T-cell (primary cell): Measurements from ENCODE around the gene TDP2. TPM values are rescaled to one million over a fixed set of nuclear protein-coding genes. Genes with fewer than 3 reads are reported as not detected.

ENCODE experiments used
- ATAC-seq, 4 experiments: fragments of 200-7000 bp in 3 of 4; fragments of 150-1000 bp in 1 of 4; cut with Tn5 transposase; replicated peaks in 1 of 4; 1 replicate in 3 of 4; 2 replicates in 1 of 4; pipeline ENCODE4 v1.10.0; 2021; ENCODE audit warnings: moderate library complexity in 3 of 4, mild to moderate bottlenecking in 2 of 4, moderate number of reproducible peaks in 1 of 4
- CTCF ChIA-PET, 2 donors: fragments of 300-600 bp; sonication (Branson Sonifier 250); formaldehyde crosslinking; loops; one replicate each; lab custom pipeline; 2022; ENCODE audit warnings: antibody characterized with exemption in 2 of 2; lab: Charles Lee
- POLR2A ChIA-PET, 2 donors: fragments of 300-600 bp; sonication (Branson Sonifier 250); formaldehyde crosslinking; loops; one replicate each; lab custom pipeline; 2022; ENCODE audit warnings: antibody characterized with exemption in 2 of 2; lab: Charles Lee
- DNase-seq, 35 experiments: peaks; one replicate each; pipeline versions ENCODE4 v3.0.0 to v3.0.0-alpha.2; 2013 to 2023
- H3K27ac ChIP-seq: one replicate; pipeline ENCODE4 v1.5.1; 2013; ENCODE audit warnings: low read length
- H3K27me3 ChIP-seq, 2 experiments: replicated peaks in 1 of 2; 1 replicate in 1 of 2; 2 replicates in 1 of 2; pipeline versions ENCODE4 v1.6.1 to v1.7.0; 2013; ENCODE audit warnings: low read length in 1 of 2, mixed read lengths in 1 of 2; ENCODE audit not compliant: control insufficient read depth in 2 of 2, insufficient read depth in 2 of 2; ENCODE audit errors: extremely low read depth in 1 of 2
- H3K36me3 ChIP-seq, 2 donors: 1 replicate in 1 of 2; 2 replicates in 1 of 2; pipeline versions ENCODE4 v1.6.1 to v1.7.0; 2013; ENCODE audit warnings: low read length in 1 of 2; ENCODE audit not compliant: control insufficient read depth in 2 of 2, insufficient read depth in 1 of 2; ENCODE audit errors: extremely low read depth in 1 of 2
- H3K4me1 ChIP-seq, 2 experiments: 1 replicate in 1 of 2; 2 replicates in 1 of 2; pipeline versions ENCODE4 v1.6.1 to v1.7.0; 2013; ENCODE audit warnings: low read length in 2 of 2, mixed read lengths in 1 of 2; ENCODE audit not compliant: insufficient read depth in 2 of 2, control insufficient read depth in 1 of 2; ENCODE audit errors: extremely low read depth in 1 of 2
- H3K4me3 ChIP-seq, 2 donors: 1 replicate in 1 of 2; 2 replicates in 1 of 2; pipeline versions ENCODE4 v1.5.1 to v1.7.0; 2013; ENCODE audit warnings: mild to moderate bottlenecking in 2 of 2, low read length in 1 of 2, moderate library complexity in 1 of 2; ENCODE audit not compliant: control insufficient read depth in 1 of 2; ENCODE audit errors: extremely low read depth in 1 of 2
- H3K9me3 ChIP-seq: 2 replicates; pipeline ENCODE4 v1.7.0; 2013
- H3K27ac Mint-ChIP-seq, 2 donors: one replicate each; pipeline ENCODE4 v1.8.0; 2020 to 2021; ENCODE audit warnings: mild to moderate bottlenecking in 2 of 2, mixed read lengths in 2 of 2
- H3K27me3 Mint-ChIP-seq, 2 donors: one replicate each; pipeline ENCODE4 v1.8.0; 2021 to 2022; ENCODE audit warnings: mixed read lengths in 2 of 2
- H3K36me3 Mint-ChIP-seq: one replicate; pipeline ENCODE4 v1.8.0; 2021; ENCODE audit warnings: mixed read lengths
- H3K4me1 Mint-ChIP-seq, 3 donors: one replicate each; pipeline ENCODE4 v1.8.0; 2020 to 2022; ENCODE audit warnings: mixed read lengths in 3 of 3, mild to moderate bottlenecking in 1 of 3
- H3K4me3 Mint-ChIP-seq, 3 donors: one replicate each; pipeline ENCODE4 v1.8.0; 2020 to 2022; ENCODE audit warnings: mild to moderate bottlenecking in 3 of 3, mixed read lengths in 3 of 3, moderate library complexity in 3 of 3
- H3K9me3 Mint-ChIP-seq, 3 donors: one replicate each; pipeline ENCODE4 v1.8.0; 2020 to 2022; ENCODE audit warnings: mixed read lengths in 3 of 3
- WGBS: methylation state at CpG from one replicate; pipeline ENCODE4 v1.1.5; 2013; ENCODE audit warnings: missing lambda C conversion rate; ENCODE audit not compliant: insufficient coverage; 5-methylcytosine and 5-hydroxymethylcytosine counted together
- total RNA-seq, 35 experiments: library from RNA in 6 of 35; stranded (reverse) in 6 of 35; fragments of 120-200 nt in 1 of 35; gene quantifications; one replicate each; pipeline versions ENCODE4 v1.2.1 to v1.2.4 and lab custom pipeline; 2013 to 2026

The TDP2 gene
- total RNA-seq, 5 donors from 2014 or later (not counting 1 experiment from before 2014, with no cell fraction given): 45.7 to 56.5 (median 50.8) TPM

GRCh38 chr6:24606200-24606930, 60.3 kb downstream of the TDP2 start:
- ChIA-PET CTCF (interaction anchor here in 1 of 2 donors (0.7 kb wide), 1 partner anchor 520 kb away, joined by 3 read pairs; no protein-coding TSS in a partner anchor), POLR2A (no interaction called here)
- no peaks in the 10 kb centered on the region for H3K4me1 ChIP-seq
- no peak overlapping the region for H3K4me3 Mint-ChIP-seq
- H3K27me3 Mint-ChIP-seq: no peaks in the 10 kb centered on the region
- no peak overlapping the region for H3K27ac Mint-ChIP-seq
- ATAC-seq: no peak
- no peaks in the 10 kb centered on the region for H3K4me1 Mint-ChIP-seq
- WGBS: 95% methylated on average over 4 of the region's 6 CpGs
- H3K4me3 ChIP-seq: no peak overlapping the region
- no peaks in the 10 kb centered on the region for H3K9me3 Mint-ChIP-seq
- no peak overlapping the region for H3K27ac ChIP-seq
- DNase-seq: no peak
- H3K36me3 ChIP-seq: no peaks in the 10 kb centered on the region
- no peaks in the 10 kb centered on the region for H3K9me3 ChIP-seq
- H3K36me3 Mint-ChIP-seq: no peaks in the 10 kb centered on the region
- H3K27me3 ChIP-seq: no peaks in the 10 kb centered on the region

- H3K4me3 ChIP-seq: no peak overlapping the region
- no peak for ATAC-seq
- H3K4me1 ChIP-seq: no peaks in the 10 kb centered on the region
- no peaks in the 10 kb centered on the region for H3K4me1 Mint-ChIP-seq
- H3K27me3 ChIP-seq: peaks cover 0 to 10% of the 10 kb centered on the region in 2 experiments
- H3K27me3 Mint-ChIP-seq: no peaks in the 10 kb centered on the region
- DNase-seq: no peak
- no peaks in the 10 kb centered on the region for H3K36me3 Mint-ChIP-seq
- H3K27ac Mint-ChIP-seq: no peak overlapping the region
- H3K27ac ChIP-seq: no peak overlapping the region
- ChIA-PET CTCF (no interaction called here), POLR2A (no interaction called here)
- no CpG with 5 or more reads among the region's 2 CpGs for WGBS
- no peaks in the 10 kb centered on the region for H3K9me3 ChIP-seq
- no peak overlapping the region for H3K4me3 Mint-ChIP-seq
- no peaks in the 10 kb centered on the region for H3K9me3 Mint-ChIP-seq
- no peaks in the 10 kb centered on the region for H3K36me3 ChIP-seq
These were observed 63.5 kb downstream of the TDP2 start for GRCh38 chr6:24603241-24603640.

- peaks cover 0 to 1% of the 10 kb centered on the region in 2 donors for H3K27me3 Mint-ChIP-seq
- ATAC-seq: no peak
- H3K4me3 Mint-ChIP-seq: no peak overlapping the region
- H3K27ac ChIP-seq: no peak overlapping the region
- H3K4me1 ChIP-seq: no peaks in the 10 kb centered on the region
- H3K9me3 ChIP-seq: no peaks in the 10 kb centered on the region
- H3K4me1 Mint-ChIP-seq: no peaks in the 10 kb centered on the region
- no peak overlapping the region for H3K27ac Mint-ChIP-seq
- ChIA-PET POLR2A (no interaction called here), CTCF (no interaction called here)
- 53% methylated on average over 3 of the region's 4 CpGs for WGBS
- no peaks in the 10 kb centered on the region for H3K36me3 Mint-ChIP-seq
- no peak for DNase-seq
- H3K27me3 ChIP-seq: peaks cover 0 to 14% of the 10 kb centered on the region in 2 experiments
- H3K36me3 ChIP-seq: no peaks in the 10 kb centered on the region
- no peaks in the 10 kb centered on the region for H3K9me3 Mint-ChIP-seq
- H3K4me3 ChIP-seq: no peak overlapping the region
These were observed 65.8 kb downstream of the TDP2 start for GRCh38 chr6:24600903-24601302.

Other genes starting within 250 kb of the TDP2 start
- 1 to 10 TPM in 3 of 5 donors, under 1 TPM in 2; 0.50 to 1.5 (median 1.4) TPM for gene GPLD1, start 177.3 kb downstream of the TDP2 start, total RNA-seq
- gene ALDH5A1, start 171.9 kb downstream of the TDP2 start, total RNA-seq: 10 to 100 TPM in 4 of 5 donors, 1 to 10 TPM in 1; 4.8 to 15.2 (median 11.7) TPM
- under 1 TPM in 3 of 5 donors, not detected in 2; 0.03 to 0.07 (median 0.03) TPM for gene KIAA0319, start 20.7 kb downstream of the TDP2 start, total RNA-seq
- 10 to 100 TPM in 2 of 5 donors, 1 to 10 TPM in 3; 4.2 to 10.9 (median 9.5) TPM for gene ACOT13, start 178 bp upstream of the TDP2 start, total RNA-seq
- gene C6orf62, start 52.3 kb upstream of the TDP2 start, total RNA-seq: 100 to 1,000 TPM; 114 to 146 (median 135) TPM
- 10 to 100 TPM in 2 of 5 donors, 1 to 10 TPM in 3; 5.7 to 12.3 (median 6.1) TPM for gene GMNN, start 108.0 kb upstream of the TDP2 start, total RNA-seq
- 1 to 10 TPM; 2.2 to 4.6 (median 3.7) TPM for gene ARMH2, start 132.0 kb upstream of the TDP2 start, total RNA-seq